ENCODE data around the gene CSMD2. TPM values are rescaled to one million over a fixed set of nuclear protein-coding genes. Genes with fewer than 3 reads are reported as not detected.

CSMD2 gene
- total and polyA plus RNA-seq, 2 of the 8 experiments (the other 6 are each of a cell fraction or from before 2014, with no cell fraction given), result 7.0 to 14.7 TPM

DNA sequence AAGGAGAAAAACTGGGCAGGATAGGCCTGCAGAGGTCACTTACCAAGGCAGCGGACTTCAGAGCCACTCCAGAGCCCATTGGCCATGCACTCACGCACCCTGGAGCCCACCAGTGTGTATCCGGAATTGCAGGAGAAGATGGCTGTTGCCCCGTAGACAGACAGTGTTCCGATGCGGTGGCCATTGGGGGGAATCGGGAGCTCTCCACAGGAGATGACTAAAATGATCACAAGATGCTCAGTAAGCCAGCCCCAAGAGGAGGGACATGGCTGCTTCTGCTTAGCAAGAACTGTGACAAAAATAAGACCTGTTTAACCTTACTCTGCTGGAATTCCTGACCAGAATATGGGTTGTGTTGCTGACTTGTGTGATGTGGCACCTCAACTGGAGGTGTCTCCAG lies 595.7 kb downstream of the CSMD2 start (continued):
- TF ChIP-seq, protein P1, sequence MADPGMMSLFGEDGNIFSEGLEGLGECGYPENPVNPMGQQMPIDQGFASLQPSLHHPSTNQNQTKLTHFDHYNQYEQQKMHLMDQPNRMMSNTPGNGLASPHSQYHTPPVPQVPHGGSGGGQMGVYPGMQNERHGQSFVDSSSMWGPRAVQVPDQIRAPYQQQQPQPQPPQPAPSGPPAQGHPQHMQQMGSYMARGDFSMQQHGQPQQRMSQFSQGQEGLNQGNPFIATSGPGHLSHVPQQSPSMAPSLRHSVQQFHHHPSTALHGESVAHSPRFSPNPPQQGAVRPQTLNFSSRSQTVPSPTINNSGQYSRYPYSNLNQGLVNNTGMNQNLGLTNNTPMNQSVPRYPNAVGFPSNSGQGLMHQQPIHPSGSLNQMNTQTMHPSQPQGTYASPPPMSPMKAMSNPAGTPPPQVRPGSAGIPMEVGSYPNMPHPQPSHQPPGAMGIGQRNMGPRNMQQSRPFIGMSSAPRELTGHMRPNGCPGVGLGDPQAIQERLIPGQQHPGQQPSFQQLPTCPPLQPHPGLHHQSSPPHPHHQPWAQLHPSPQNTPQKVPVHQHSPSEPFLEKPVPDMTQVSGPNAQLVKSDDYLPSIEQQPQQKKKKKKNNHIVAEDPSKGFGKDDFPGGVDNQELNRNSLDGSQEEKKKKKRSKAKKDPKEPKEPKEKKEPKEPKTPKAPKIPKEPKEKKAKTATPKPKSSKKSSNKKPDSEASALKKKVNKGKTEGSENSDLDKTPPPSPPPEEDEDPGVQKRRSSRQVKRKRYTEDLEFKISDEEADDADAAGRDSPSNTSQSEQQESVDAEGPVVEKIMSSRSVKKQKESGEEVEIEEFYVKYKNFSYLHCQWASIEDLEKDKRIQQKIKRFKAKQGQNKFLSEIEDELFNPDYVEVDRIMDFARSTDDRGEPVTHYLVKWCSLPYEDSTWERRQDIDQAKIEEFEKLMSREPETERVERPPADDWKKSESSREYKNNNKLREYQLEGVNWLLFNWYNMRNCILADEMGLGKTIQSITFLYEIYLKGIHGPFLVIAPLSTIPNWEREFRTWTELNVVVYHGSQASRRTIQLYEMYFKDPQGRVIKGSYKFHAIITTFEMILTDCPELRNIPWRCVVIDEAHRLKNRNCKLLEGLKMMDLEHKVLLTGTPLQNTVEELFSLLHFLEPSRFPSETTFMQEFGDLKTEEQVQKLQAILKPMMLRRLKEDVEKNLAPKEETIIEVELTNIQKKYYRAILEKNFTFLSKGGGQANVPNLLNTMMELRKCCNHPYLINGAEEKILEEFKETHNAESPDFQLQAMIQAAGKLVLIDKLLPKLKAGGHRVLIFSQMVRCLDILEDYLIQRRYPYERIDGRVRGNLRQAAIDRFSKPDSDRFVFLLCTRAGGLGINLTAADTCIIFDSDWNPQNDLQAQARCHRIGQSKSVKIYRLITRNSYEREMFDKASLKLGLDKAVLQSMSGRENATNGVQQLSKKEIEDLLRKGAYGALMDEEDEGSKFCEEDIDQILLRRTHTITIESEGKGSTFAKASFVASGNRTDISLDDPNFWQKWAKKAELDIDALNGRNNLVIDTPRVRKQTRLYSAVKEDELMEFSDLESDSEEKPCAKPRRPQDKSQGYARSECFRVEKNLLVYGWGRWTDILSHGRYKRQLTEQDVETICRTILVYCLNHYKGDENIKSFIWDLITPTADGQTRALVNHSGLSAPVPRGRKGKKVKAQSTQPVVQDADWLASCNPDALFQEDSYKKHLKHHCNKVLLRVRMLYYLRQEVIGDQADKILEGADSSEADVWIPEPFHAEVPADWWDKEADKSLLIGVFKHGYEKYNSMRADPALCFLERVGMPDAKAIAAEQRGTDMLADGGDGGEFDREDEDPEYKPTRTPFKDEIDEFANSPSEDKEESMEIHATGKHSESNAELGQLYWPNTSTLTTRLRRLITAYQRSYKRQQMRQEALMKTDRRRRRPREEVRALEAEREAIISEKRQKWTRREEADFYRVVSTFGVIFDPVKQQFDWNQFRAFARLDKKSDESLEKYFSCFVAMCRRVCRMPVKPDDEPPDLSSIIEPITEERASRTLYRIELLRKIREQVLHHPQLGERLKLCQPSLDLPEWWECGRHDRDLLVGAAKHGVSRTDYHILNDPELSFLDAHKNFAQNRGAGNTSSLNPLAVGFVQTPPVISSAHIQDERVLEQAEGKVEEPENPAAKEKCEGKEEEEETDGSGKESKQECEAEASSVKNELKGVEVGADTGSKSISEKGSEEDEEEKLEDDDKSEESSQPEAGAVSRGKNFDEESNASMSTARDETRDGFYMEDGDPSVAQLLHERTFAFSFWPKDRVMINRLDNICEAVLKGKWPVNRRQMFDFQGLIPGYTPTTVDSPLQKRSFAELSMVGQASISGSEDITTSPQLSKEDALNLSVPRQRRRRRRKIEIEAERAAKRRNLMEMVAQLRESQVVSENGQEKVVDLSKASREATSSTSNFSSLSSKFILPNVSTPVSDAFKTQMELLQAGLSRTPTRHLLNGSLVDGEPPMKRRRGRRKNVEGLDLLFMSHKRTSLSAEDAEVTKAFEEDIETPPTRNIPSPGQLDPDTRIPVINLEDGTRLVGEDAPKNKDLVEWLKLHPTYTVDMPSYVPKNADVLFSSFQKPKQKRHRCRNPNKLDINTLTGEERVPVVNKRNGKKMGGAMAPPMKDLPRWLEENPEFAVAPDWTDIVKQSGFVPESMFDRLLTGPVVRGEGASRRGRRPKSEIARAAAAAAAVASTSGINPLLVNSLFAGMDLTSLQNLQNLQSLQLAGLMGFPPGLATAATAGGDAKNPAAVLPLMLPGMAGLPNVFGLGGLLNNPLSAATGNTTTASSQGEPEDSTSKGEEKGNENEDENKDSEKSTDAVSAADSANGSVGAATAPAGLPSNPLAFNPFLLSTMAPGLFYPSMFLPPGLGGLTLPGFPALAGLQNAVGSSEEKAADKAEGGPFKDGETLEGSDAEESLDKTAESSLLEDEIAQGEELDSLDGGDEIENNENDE (IDR thresholded peaks at IDR 0.05; ENCODE audit: insufficient replicate concordance, low read length), result no peak
- TF ChIP-seq SP1 (IDR thresholded peaks at IDR 0.05; ENCODE audit: low read depth, low read length), result no peak
